HG02884 (cell line): Measurements from ENCODE around the gene ASB1.

Source experiments
- ATAC-seq: cut with Tn5 transposase; IDR thresholded peaks from one replicate; pipeline ENCODE4 v1.9.1; 2021; ENCODE audit warnings: mild to moderate bottlenecking, moderate library complexity; ENCODE audit not compliant: unreplicated experiment

Gene ASB1

GRCh38 chr2:238464389-238464788 is 37.7 kb downstream of the ASB1 start:
- no peak for ATAC-seq

- ATAC-seq = no peak
Measured at GRCh38 chr2:238465487-238466242, 38.9 kb downstream of the ASB1 start.

GRCh38 chr2:238466243-238466756 is 39.6 kb downstream of the ASB1 start:
- no peak for ATAC-seq

GRCh38 chr2:238467062-238467461 is 40.3 kb downstream of the ASB1 start:
- ATAC-seq = no peak

- ATAC-seq = no peak
Measured at GRCh38 chr2:238467792-238468191, 41.1 kb downstream of the ASB1 start.

GRCh38 chr2:238469155-238469554 is 42.4 kb downstream of the ASB1 start:
- ATAC-seq = no peak

- no peak for ATAC-seq
Measured at GRCh38 chr2:238473014-238473413, 46.3 kb downstream of the ASB1 start.

- no peak for ATAC-seq
Measured at GRCh38 chr2:238473523-238473922, 46.8 kb downstream of the ASB1 start.

GRCh38 chr2:238475034-238475433 is 48.3 kb downstream of the ASB1 start:
- no peak for ATAC-seq

GRCh38 chr2:238475566-238475965 is 48.8 kb downstream of the ASB1 start:
- ATAC-seq = no peak

GRCh38 chr2:238476258-238476657 is 49.5 kb downstream of the ASB1 start:
- no peak for ATAC-seq

GRCh38 chr2:238478216-238478615 is 51.5 kb downstream of the ASB1 start:
- no peak for ATAC-seq

GRCh38 chr2:238479847-238480246 is 53.1 kb downstream of the ASB1 start:
- no peak for ATAC-seq

- no peak for ATAC-seq
Measured at GRCh38 chr2:238483021-238483420, 56.3 kb downstream of the ASB1 start.

GRCh38 chr2:238483656-238484055 is 56.9 kb downstream of the ASB1 start:
- no peak for ATAC-seq

- no peak for ATAC-seq
Measured at GRCh38 chr2:238484522-238485452, 58.1 kb downstream of the ASB1 start.

- no peak for ATAC-seq
Measured at GRCh38 chr2:238486123-238486848, 59.6 kb downstream of the ASB1 start.

- no peak for ATAC-seq
Measured at GRCh38 chr2:238487134-238487533, 60.4 kb downstream of the ASB1 start.

GRCh38 chr2:238487652-238488346 is 61.1 kb downstream of the ASB1 start:
- no peak for ATAC-seq

- no peak for ATAC-seq
Measured at GRCh38 chr2:238488347-238488826, 61.7 kb downstream of the ASB1 start.
